ENCODE data around the gene TMIE. TPM values are rescaled to one million over a fixed set of nuclear protein-coding genes. Genes with fewer than 3 reads are reported as not detected.

The TMIE gene
- total and polyA plus RNA-seq, 2 of the 13 experiments (the other 11 are each of a cell fraction or from before 2014, with no cell fraction given), result not detected

GRCh38 chr3:46667061-46667621, 34.1 kb upstream of the TMIE start (continued):
- TF ChIP-seq ZNF580 (CRISPR knock-in tag; IDR thresholded peaks at IDR 0.05; ENCODE audit: borderline replicate concordance, low read depth), result no peak
- no peak for TF ChIP-seq ZNF225 (CRISPR knock-in tag; IDR thresholded peaks at IDR 0.05)
- no peak for TF ChIP-seq ZKSCAN8 (CRISPR knock-in tag; IDR thresholded peaks at IDR 0.05; ENCODE audit: borderline replicate concordance)
- no peak for TF ChIP-seq IKZF5 (CRISPR knock-in tag; IDR thresholded peaks at IDR 0.05)

GRCh38 chr3:46667657-46668056, 33.5 kb upstream of the TMIE start:
- no peak for TF ChIP-seq MIXL1 (CRISPR knock-in tag; IDR thresholded peaks at IDR 0.05)
- no peak for TF ChIP-seq ZNF34 (CRISPR knock-in tag; IDR thresholded peaks at IDR 0.05; ENCODE audit: borderline replicate concordance)
- no peak for TF ChIP-seq CC2D1A (CRISPR knock-in tag; IDR thresholded peaks at IDR 0.05)
- TF ChIP-seq FOXJ3 (CRISPR knock-in tag; IDR thresholded peaks at IDR 0.05; ENCODE audit: borderline replicate concordance), result no peak
- TF ChIP-seq CEBPB (IDR thresholded peaks at IDR 0.05; ENCODE audit: borderline replicate concordance, low read depth, low read length), result no peak
- TF ChIP-seq ZNF33A (CRISPR knock-in tag; IDR thresholded peaks at IDR 0.05; ENCODE audit: borderline replicate concordance), result no peak
- TF ChIP-seq ZNF883 (CRISPR knock-in tag; IDR thresholded peaks at IDR 0.05; ENCODE audit: not compliant biosample characterization), result no peak
- no peak for TF ChIP-seq NFIC (IDR thresholded peaks at IDR 0.05; ENCODE audit: low read length)
- no peak for TF ChIP-seq TCF12 (IDR thresholded peaks at IDR 0.05)
- no peak for TF ChIP-seq TCF12 (CRISPR knock-in tag; IDR thresholded peaks at IDR 0.05)
- no peak for TF ChIP-seq LRRFIP1 (CRISPR knock-in tag; conservative IDR thresholded peaks at IDR 0.05)
- no peak for TF ChIP-seq SIX1 (CRISPR knock-in tag; IDR thresholded peaks at IDR 0.05; ENCODE audit: borderline replicate concordance)
- no peak for TF ChIP-seq FOXC1 (CRISPR knock-in tag; IDR thresholded peaks at IDR 0.05; ENCODE audit: borderline replicate concordance)
- TF ChIP-seq DR1 (CRISPR knock-in tag; IDR thresholded peaks at IDR 0.05), result no peak
- TF ChIP-seq TOE1 (CRISPR knock-in tag; IDR thresholded peaks at IDR 0.05), result no peak
- TF ChIP-seq ZNF747 (CRISPR knock-in tag; IDR thresholded peaks at IDR 0.05; ENCODE audit: borderline replicate concordance), result no peak
- no peak for TF ChIP-seq PHF20 (CRISPR knock-in tag; IDR thresholded peaks at IDR 0.05)
- ChIA-PET POLR2A (no interaction called here), CTCF (ENCODE audit: low intra/inter-chr PET ratio, low total read pairs) (no interaction called here)
- no peaks in the 10 kb centered on the region for H3K36me3 ChIP-seq (replicated peaks in 1 of 2; ENCODE audit: control insufficient read depth in 1 of 2, insufficient read depth in 2 of 2, low read length in 2 of 2)
- no peak overlapping the region for H3K27ac ChIP-seq (ENCODE audit: extremely low read length, insufficient read depth, low read length)
- intact Hi-C loops (cut with micrococcal nuclease; ENCODE audit: unreplicated experiment) (no loop called here), in situ Hi-C loops (cut with HindIII; ENCODE audit: extremely low pct_ligation_motif_present, low pct_unique_long_range_greater_than_20kb) (loop anchor here (10.0 kb wide), 1 partner anchor 183 kb away; no protein-coding TSS in a partner anchor)
- BruUV-seq (replicated peaks), result no TSS peak
- no peaks in the 10 kb centered on the region for H4K20me1 ChIP-seq (ENCODE audit: insufficient read depth, low read length)
- peaks cover 1 to 24% of the 10 kb centered on the region in 2 experiments; a peak in 1 of 5 replicates for H3K27me3 ChIP-seq (ENCODE audit: control insufficient read depth in 1 of 2, insufficient read depth in 2 of 2, low read length in 2 of 2)
- no peak overlapping the region for H3K4me3 ChIP-seq (replicated peaks in 1 of 3; ENCODE audit: insufficient read depth in 1 of 3, low read depth in 2 of 3, low read length in 3 of 3)
- 23% methylated on average over 3 of the region's 9 CpGs for WGBS (ENCODE audit: low lambda C conversion rate)
- H3K9me3 ChIP-seq (ENCODE audit: low read length), result no peaks in the 10 kb centered on the region
- H3K9ac ChIP-seq (ENCODE audit: insufficient read depth, low read depth, low read length), result no peak overlapping the region
- H3K4me1 ChIP-seq (ENCODE audit: insufficient read depth, low read length), result no peaks in the 10 kb centered on the region
- ATAC-seq (no peak), DNase-seq (ENCODE audit: low spot score) (no peak), FAIRE-seq (no peak)
- H3K4me2 ChIP-seq (ENCODE audit: low read depth, low read length), result no peak overlapping the region
- no peak overlapping the region for H2AFZ ChIP-seq (ENCODE audit: low read length)
- no peaks in the 10 kb centered on the region for H3K79me2 ChIP-seq (ENCODE audit: insufficient read depth, low read length)
